ENCODE results near the gene COMT. TPM values are rescaled to one million over a fixed set of nuclear protein-coding genes. Genes with fewer than 3 reads are reported as not detected.
A peak's percentile ranks its signal among the peaks of the same experiment; 100 is the strongest.

Gene COMT
- total and polyA plus RNA-seq, 8 donors = 47.9 to 95.0 (median 62.3) TPM

- H3K27me3 ChIP-seq = no peaks in the 10 kb centered on the region
- no peak for TF ChIP-seq CTCF (IDR thresholded peaks at IDR 0.05)
- ATAC-seq = no peak
- DNase-seq = no peak
- H3K4me1 ChIP-seq = no peaks in the 10 kb centered on the region
- intact Hi-C loops (cut with DNase I) = no loop called here
- peaks cover 0 to 44% (median 36%) of the 10 kb centered on the region in 3 donors for H3K36me3 ChIP-seq
- no peak for FAIRE-seq
- WGBS, 2 donors = 83% methylated on average over 13 of the region's 13 CpGs
- H3K9me3 ChIP-seq = no peaks in the 10 kb centered on the region
- no peak overlapping the region for H3K4me3 ChIP-seq
- H3K27ac ChIP-seq = no peak overlapping the region
Measured at GRCh38 chr22:19915287-19915954, 26.2 kb upstream of the COMT start.

DNA sequence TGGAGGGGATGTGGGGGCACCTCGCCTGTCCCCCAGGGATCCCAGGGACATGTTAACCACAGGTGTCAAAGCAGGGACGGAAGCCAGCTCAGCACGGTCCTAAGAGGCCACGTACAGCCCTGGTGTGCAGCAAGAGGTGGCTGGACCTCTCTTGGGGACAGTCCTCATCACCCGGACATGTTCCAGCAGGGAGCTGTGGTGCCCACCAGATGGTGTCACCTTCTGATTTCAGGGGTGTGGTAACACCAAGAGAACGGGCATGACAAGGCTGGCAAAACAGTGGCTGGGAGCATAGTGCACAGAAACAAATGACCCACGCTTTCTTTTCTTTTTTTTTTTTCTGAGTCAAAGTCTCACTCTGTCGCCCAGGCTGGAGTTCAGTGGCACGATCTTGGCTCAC, 25.6 kb upstream of the COMT start:
- TF ChIP-seq CTCF (IDR thresholded peaks at IDR 0.05) = no peak

DNA sequence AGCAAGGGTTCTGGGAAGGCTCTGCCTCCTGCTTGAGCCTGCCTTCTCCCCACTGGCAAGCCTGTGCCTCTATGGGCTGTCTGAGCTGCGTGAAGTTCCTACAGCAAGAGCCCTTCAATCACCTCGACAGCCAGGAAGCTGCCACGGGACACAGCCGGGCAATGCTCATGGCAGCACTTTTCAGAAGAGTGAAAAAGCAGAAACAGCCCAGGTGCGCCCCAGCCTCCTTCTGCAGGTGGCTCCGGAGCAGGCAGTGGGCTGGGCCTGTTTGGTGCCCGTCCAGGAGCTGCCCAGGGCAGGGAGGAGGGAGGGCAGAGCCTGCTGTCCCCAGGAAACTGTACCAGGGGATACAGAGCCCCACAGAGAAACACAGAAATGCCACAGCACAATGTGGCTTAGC, 24.6 kb upstream of the COMT start:
- intact Hi-C loops (cut with DNase I) = no loop called here
- H3K4me1 ChIP-seq = no peaks in the 10 kb centered on the region
- TF ChIP-seq CTCF (IDR thresholded peaks at IDR 0.05) = no peak
- H3K4me3 ChIP-seq = no peak overlapping the region
- DNase-seq (no peak), ATAC-seq (peak in 1 of 4 donors; percentile 41), FAIRE-seq (no peak)
- H3K27me3 ChIP-seq = no peaks in the 10 kb centered on the region
- H3K9me3 ChIP-seq = no peaks in the 10 kb centered on the region
- H3K27ac ChIP-seq = no peak overlapping the region
- WGBS, 2 donors = 72 to 81% methylated on average over 7 of the region's 7 CpGs
- H3K36me3 ChIP-seq = peaks cover 0 to 44% (median 36%) of the 10 kb centered on the region in 3 donors

More for the DNA sequence above, 25.6 kb upstream of the COMT start:
- Histone ChIP-seq H3K4me3 (no peak overlapping the region), H3K36me3 (peaks cover 0 to 44% (median 36%) of the 10 kb centered on the region in 3 donors), H3K9me3 (no peaks in the 10 kb centered on the region), H3K27me3 (no peaks in the 10 kb centered on the region), H3K4me1 (no peaks in the 10 kb centered on the region), H3K27ac (no peak overlapping the region)
- FAIRE-seq (no peak), DNase-seq (no peak), ATAC-seq (no peak)
- intact Hi-C loops (cut with DNase I) = no loop called here
- 88 to 93% methylated on average over 8 to 9 of the region's 9 CpGs for WGBS, 2 donors

- intact Hi-C loops (cut with DNase I) = no loop called here
- ATAC-seq (no peak), FAIRE-seq (no peak), DNase-seq (no peak)
- Histone ChIP-seq H3K9me3 (no peaks in the 10 kb centered on the region), H3K4me3 (no peak overlapping the region), H3K27ac (no peak overlapping the region), H3K36me3 (peaks cover 0 to 44% (median 36%) of the 10 kb centered on the region in 3 donors), H3K4me1 (no peaks in the 10 kb centered on the region), H3K27me3 (no peaks in the 10 kb centered on the region)
- TF ChIP-seq CTCF (IDR thresholded peaks at IDR 0.05) = no peak
- 94% methylated on average over 12 of the region's 12 CpGs for WGBS, 2 donors
Measured at GRCh38 chr22:19917389-19918138, 24.0 kb upstream of the COMT start.
